ENCODE results near the gene CLASRP.

CLASRP gene

DNA sequence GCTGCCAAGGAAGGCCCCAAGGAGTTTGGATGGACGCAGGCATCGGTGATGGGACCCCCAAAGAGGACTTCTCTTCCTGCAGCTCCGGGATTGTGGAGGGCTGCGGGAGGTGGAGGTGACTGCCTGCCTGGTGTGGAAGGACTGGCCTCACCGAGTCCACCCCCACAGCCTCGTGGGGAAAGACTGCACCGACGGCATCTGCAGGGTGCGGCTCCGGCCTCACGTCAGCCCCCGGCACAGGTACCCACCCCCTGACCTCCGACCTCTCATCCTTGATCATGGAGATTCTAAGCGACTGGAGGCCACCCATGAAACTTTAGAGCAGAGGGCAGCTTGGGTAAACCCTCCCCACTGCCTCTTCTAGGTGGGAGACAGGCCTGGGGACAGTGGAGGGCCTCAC, 16.9 kb upstream of the CLASRP start:
- DNase-seq, result no peak

DNA sequence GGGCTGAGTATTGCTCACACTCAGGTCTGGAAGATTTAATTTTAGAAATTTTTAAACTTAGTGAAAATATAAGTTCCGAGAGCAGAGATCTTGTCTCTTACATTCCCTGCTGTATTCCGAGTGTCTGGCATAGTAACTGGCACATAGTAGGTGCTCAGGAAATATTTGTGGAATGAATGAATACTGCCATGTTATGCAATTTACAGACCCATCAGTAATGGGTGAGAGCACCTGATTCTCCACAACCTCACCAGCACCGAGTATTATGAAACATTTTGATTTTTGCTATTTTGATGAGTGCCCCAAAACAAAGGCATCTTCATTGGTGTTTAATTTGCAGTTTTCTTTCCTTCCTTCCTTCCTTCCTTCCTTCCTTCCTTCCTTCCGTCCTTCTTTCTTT, 15.8 kb upstream of the CLASRP start:
- no peak for DNase-seq

DNA sequence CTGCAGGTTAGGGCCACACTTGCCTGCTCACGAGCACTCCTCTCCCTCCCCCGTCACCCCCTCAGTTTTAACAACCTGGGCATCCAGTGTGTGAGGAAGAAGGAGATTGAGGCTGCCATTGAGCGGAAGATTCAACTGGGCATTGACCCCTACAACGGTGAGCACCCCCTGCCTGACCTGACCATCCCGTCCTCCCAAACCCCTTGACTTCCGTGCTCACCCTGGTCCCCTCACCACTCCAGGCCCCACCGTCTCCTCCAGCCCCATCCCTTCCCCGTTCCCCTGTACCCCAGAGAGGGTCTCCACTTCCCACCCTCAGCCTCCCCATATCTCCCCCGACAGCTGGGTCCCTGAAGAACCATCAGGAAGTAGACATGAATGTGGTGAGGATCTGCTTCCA, 13.6 kb upstream of the CLASRP start:
- DNase-seq, result no peak

DNA sequence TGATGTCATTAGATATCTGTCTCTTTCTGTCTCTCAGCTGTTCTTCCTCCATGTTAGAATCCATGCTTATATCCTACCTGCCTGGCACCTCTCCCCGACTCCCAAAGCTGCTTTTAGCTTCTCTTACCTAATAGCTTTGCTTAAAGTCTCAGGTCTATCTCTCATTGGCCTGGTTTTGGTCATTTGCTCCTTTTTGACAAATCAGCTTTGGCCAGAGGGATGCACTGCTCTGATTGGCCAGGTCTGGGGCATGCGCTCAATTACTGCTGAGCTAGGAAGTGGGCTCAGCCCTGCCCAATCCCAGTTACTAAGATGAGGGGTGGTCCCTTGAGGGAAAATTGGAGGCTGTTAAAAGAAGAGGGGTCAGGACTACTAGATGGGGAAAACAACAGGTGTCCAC, 11.5 kb upstream of the CLASRP start:
- no peak for DNase-seq

DNA sequence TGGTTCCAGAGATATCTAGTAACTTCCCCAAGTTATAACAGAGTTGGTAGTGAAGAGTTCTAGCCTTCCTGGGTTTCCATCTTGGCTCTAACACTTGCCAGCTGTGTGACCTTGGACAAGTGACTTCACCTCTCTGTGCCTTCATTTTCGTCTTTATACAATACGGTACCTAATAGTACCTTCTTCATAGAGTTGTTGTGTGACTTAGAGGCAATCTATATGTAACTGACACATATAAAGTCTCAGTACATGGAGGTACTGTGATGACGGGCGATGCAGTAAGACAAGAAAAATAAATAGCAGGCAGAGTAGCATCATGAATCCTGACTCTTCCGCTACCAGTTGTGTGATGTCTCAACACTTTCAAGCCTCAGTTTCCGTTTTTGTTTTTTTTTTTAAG, 8.0 kb upstream of the CLASRP start:
- no peak for DNase-seq

DNA sequence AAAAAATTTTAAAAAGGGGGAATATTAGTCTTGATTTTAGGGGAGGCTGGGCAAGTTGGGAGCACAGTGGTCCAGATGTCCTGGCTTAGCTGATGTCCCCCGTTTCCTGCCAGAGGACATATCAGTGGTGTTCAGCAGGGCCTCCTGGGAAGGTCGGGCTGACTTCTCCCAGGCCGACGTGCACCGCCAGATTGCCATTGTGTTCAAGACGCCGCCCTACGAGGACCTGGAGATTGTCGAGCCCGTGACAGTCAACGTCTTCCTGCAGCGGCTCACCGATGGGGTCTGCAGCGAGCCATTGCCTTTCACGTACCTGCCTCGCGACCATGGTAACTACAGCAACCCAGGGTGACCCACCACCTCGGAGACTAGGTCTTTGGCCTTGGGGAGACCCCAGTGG, 6.4 kb upstream of the CLASRP start:
- no peak for DNase-seq

DNA sequence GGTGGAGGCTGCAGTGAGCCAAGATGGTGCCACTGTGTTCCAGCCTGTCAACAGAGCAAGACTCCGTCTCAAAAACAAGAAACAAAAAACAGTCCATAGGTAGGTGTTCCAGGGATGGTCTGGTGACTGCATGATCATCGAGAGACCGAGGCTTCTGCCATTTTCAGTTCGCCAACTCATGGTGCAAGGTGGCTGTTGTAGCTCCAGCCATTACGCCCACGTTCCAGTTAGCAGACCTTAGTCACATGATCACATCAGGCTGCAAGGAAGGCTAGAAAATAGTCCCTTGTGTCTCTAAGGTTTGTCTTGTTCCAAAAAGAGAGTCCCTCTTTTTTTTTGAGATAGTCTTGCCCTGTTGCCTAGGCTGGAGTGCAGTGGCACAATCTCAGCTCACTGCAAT, 3.1 kb upstream of the CLASRP start:
- no peak for DNase-seq

DNA sequence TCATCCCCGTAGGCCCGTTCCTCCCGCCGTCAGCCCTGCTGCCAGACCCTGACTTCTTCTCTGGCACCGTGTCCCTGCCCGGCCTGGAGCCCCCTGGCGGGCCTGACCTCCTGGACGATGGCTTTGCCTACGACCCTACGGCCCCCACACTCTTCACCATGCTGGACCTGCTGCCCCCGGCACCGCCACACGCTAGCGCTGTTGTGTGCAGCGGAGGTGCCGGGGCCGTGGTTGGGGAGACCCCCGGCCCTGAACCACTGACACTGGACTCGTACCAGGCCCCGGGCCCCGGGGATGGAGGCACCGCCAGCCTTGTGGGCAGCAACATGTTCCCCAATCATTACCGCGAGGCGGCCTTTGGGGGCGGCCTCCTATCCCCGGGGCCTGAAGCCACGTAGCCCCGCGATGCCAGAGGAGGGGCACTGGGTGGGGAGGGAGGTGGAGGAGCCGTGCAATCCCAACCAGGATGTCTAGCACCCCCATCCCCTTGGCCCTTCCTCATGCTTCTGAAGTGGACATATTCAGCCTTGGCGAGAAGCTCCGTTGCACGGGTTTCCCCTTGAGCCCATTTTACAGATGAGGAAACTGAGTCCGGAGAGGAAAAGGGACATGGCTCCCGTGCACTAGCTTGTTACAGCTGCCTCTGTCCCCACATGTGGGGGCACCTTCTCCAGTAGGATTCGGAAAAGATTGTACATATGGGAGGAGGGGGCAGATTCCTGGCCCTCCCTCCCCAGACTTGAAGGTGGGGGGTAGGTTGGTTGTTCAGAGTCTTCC, 1.3 kb upstream of the CLASRP start:
- no peak for DNase-seq

DNA sequence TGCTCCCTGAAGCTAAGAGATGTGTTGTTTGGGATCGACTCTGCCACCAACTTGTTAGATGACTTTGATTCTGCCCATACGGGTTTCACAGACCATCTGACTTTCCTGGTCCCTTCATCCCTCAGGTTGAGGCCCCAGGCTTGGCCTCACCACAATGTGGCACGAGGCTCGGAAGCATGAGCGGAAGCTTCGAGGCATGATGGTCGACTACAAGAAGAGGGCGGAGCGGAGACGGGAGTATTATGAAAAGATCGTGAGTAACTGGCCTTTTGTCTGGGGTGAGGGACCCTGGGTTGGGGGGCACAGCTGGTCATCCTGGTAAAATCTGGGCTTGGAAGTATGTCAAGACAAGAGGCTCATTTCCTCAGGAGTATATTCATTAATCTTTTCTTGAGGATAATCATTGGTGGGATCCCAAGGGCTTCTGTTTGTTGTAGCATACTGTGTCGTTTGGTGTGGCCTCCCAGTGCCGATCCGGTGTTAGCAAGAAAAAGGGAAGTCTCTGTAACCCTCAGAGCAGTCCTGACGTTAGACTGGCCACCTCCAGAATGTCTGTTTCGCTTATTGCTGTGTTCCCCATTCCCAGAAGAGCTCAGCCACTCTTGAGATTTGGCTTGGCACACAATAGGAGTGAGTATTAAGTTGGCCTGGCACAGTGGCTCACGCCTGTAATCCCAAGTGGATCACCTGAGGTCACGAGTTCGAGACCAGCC, 1.4 kb downstream of the CLASRP start:
- no peak for DNase-seq

DNA sequence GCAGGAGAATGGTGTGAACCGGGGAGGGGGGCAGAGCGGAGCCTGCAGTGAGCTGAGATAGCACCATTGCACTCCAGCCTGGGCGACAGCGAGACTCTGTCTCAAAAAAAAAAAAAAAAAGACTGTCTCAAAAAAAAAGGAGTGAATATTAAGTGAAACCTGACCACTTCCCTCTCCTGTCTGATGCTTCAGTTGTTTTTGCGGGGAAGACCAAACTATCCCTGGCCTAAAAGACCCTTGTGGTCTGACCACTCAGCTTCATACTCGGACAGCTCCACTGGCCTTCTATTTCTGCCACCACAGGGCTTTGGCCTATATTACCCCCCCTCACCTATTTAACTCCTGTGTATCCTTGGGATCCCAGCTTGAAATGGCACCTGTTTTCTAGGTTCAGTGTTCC, 2.3 kb downstream of the CLASRP start:
- no peak for DNase-seq

DNA sequence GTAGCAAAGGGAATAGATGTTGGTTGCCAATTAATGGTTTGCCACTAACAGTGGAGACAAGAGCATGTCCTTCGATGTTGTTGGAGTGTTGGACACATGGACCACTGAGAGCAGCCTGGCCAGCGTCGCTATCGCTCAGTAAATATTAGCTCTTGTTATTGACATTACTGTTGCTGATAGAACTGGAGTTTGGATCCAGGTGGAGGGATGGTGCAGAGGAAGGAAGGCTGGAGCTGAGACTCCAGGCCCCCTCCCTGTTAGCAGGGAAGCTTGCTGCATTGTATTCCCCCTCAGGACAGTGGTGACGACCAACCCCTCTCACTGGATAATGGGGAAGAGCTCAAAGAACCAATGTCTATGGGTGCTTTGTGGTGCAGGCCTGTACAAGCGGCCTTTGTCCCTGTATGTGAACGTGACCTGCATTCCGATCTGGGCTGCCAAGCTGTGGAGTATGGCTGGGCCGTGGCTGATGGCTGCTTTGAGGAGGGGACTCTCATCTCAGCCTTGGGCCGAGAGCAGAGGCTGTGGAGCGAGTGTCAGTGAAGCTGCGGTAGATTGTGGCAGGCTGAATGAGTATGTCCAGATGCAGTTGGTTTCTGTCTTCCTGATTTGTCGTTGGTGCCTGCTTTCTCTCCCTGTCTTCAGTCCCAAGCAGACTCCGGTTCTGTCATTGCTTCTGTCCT, 7.0 kb downstream of the CLASRP start:
- DNase-seq, result no peak

DNA sequence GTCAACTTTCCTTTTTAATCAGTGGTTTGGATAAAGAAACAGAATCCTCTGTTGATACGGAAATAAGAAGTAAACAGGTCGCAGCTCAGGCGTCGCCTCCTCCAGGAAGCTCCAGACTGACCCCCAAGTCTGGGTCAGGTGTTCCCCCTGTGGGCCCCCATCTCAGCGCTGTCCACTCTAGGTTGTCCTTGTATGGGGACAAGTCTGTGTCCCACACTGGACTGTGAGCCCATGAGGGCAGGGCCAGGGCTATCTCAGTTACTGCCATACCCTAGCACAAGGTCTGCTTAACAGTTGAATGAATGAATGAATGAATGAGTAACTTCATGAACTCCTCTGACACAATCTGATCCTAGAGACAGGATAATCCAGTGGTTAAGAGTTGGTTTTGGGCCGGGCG, 7.5 kb downstream of the CLASRP start:
- no peak for DNase-seq

DNA sequence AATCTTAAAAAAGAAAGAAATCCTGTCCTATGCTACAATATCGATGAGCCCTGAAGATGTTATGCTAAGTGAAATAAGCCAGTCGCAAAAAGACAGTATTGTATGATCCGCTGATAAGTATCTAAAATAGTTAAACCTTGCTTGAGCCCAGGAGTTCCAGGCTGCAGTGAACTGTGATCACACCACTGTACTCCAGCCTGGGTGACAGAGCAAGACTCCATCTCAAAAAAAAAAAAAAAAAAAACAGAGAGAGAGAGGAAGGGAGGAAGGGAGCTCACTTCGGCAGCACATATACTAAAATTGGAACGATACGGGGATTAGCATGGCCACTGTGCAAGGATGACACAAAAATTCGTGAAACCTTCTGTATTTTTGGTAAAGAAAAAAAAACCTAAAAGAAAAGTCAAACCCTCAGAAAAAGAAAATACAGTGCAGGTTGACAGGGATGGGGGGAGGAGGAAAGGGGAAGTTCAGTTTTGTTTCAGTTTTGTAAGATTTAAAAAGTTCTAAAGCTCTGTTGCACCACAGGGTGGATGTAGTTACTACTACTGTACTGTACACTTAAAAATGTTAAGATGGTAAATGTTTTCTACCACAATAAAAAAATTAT, 8.4 kb downstream of the CLASRP start:
- DNase-seq, result no peak

DNA sequence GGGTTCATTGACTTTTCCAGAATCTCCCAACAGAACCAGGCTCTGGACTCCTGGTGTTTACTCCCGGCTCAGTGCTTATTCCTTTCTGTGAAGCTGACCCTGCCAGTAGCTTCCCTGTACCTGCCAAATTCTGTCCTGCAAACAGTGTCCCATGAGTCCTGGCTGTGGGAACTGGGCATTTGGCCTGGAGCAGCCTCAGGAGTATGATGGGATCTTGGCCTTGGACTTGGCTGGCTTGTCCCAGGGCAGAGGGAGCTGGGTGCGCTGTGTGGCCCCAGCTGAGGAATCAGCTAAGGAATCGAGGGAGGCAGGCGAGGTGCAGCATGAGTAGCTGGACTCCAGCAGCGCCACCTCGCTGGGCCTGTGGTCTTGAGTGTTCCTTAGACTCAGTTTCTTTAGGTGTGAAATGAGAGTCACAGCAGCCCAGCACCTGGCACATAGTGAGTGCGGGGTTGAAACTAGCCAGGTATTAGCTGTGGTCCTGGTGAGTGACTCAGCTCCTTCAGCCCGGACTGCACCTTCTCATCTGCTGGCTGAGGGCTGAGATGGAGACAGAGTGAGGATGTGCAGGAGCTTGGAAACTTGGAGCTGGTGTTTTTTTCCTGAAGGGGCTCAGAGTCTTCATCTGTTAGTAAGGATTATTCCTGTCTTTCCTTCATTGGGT, 10.4 kb downstream of the CLASRP start:
- DNase-seq, result no peak

DNA sequence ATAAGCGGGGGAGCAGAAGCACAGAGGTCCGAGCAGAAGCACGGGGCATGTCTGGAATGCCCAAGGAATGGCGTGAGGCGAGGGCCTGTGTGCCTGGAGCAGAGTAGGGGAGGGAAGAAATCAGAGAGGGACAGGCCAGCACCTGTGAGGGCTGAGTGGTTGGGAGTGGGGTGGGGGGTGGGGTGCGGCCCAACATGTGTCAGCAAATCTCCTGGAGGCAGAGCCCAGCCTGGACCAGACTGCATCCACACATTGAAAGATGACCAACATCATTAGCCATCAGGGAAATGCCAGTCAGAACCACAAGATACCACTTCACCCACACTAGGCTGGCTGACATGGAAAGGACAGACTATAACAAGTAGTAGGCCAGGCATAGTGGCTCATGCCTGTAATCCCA, 11.2 kb downstream of the CLASRP start:
- no peak for DNase-seq

DNA sequence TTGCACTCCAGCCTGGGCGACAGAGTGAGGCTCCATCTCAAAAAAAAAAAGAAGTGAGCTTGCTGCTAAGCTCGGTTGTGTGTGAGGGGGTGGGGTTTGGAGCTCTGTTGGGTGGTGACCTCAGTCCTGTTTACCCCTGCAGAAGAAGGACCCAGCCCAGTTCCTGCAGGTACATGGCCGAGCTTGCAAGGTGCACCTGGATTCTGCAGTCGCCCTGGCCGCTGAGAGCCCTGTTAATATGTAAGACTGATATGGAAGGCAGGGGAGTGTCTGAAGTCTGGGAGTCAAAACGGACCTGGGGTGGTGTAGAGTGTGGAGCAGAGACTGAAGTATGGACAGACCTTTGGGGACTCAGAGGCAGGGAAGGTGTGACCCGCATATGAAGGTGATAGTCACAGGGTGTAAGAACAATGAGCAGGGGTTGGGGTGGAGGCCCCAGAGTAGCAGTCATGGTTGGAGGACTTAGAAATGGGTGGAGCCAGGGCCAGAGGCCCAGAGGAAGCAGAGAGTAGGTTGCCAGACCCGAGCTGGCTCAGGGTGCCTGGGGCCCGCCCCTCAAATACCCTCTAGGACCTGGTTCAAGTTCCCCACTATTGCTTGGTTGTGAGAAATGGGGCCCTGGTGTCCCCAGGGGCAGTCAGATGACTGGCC, 13.2 kb downstream of the CLASRP start:
- DNase-seq, result no peak

DNA sequence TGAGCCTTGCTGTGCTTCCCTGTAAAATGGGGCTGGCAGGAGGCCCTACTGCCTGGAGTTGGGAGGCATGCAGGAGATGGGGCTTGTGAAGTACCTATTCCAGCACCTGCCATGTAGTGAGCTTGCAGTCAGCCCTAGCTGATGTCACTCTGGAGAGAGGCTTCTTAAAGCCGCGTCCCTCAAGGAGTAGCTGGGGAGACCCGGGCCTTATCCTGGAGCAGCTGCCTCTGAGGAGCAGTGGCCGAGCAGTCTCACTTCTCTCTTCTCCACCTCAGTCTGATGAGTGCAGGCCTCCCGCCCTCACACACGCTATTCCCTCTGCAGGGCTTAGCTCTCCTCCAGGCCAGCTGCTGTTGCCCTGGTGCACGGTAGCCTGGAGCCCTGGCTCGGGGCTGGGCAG, 18.0 kb downstream of the CLASRP start:
- no peak for DNase-seq

DNA sequence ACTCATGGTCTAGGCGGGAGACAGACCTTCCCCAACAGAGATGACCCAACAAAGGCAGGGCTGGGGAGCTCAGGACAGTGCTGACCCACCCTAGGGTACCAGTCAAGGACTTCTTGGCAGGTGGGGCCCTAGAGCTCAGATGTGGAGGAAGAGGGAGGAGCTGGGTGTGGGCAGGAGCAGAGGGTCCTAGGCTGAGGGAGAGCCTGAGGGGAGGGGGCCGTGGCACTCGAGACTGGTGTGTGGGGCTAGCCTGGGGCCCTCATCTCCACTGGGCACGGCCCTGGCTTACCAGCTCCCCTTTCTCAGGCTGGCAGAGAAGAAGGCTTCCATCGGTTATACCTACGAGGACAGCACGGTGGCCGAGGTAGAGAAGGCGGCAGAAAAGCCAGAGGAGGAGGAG, 18.6 kb downstream of the CLASRP start:
- no peak for DNase-seq

DNA sequence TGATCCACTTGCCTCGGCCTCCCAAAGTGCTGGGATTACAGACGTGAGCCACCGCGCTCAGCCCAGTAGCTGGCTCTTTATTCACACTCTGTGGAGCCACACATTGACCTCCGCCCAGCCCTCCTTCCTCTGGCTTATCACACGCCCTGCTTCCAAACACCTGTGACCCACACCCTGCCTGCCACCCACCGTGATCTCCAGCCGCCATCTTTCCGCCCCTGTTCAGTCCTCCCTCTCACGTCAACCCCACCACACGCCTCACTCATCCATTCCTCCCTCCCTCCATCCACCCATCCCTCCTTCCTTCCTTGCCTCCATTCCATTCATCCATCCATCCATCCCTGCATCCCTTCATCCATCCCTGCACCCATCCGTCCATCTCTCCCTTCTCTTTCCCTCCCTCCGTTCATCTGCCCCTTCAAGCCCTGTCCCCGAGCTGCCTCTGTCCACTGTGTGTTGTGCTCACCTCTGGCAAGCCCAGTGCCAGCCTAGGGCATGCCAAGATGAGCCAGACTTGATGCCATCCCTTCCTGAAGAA, 19.8 kb downstream of the CLASRP start:
- DNase-seq, result no peak

DNA sequence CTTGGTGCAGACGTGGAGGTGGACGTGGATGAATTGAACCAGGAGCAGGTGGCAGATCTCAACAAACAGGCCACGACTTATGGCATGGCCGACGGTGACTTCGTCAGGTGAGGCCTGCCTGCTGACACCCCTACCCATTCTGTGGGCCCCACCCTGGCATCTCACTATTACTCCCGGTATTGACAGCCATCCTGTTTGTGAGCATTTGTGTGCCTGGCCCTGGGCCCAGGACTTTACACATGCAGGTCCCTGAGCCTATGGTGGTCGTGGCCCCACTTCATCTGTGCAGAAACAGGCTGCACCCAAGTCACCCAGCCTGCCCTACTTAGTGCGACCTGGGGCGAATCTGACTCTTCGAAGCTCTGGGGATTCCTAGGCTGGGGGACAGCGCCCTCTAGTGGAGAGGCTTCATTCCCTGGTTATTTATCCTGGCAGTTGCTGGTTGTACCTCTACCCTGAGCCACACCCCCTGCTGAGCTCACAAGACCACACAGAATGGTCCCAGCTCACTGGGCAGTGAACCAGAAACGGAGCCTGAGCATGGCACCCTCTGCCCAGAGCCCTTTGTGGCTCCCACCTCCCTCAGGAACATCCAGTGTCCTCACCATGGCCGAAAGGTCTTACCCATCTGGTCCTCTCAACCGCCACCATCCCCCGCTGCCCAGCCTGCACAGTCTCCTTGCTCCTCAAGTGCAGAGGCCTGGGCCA, 20.6 kb downstream of the CLASRP start:
- DNase-seq, result peak; percentile 88

DNA sequence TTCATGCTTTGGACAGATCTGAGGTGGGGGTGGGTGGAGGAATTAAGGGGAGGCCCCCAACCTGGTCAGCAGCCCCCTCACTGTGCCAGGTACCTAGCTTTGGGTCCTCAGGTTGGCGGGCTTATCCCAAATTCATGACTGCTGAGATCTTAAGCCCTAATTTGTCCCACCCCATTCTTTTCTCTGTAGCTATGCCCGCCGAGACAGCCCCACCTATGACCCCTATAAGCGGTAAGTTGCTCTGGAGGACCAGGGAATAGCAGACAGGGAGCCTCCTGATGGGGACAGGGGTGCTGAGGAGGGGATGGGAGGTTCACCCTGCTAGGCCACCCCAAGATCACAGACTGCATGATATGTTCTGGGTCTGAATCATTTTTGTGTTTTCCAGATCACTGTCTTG, 23.1 kb downstream of the CLASRP start:
- no peak for DNase-seq
